Epithelial cell of esophagus (primary cell): ENCODE data around the gene GLIPR2.

Experiments used
- DNase-seq: peaks from one replicate; pipeline ENCODE4 v3.0.0; 2010; ENCODE audit warnings: low read depth
- H3K4me3 ChIP-seq: 2 replicates; pipeline ENCODE4 v1.5.1; 2011; ENCODE audit warnings: mild to moderate bottlenecking, low read length, control low read depth
- TF ChIP-seq, protein P1 (sequence below): IDR thresholded peaks from 2 replicates; pipeline ENCODE4 v1.5.1; 2011; ENCODE audit warnings: low read depth, mild to moderate bottlenecking, low read length, control low read depth, inconsistent platforms; ENCODE audit not compliant: insufficient read depth; ENCODE audit errors: missing control alignments

GLIPR2 gene

GRCh38 chr9:36138496-36138895, 2.0 kb downstream of the GLIPR2 start:
- TF ChIP-seq, protein P1, sequence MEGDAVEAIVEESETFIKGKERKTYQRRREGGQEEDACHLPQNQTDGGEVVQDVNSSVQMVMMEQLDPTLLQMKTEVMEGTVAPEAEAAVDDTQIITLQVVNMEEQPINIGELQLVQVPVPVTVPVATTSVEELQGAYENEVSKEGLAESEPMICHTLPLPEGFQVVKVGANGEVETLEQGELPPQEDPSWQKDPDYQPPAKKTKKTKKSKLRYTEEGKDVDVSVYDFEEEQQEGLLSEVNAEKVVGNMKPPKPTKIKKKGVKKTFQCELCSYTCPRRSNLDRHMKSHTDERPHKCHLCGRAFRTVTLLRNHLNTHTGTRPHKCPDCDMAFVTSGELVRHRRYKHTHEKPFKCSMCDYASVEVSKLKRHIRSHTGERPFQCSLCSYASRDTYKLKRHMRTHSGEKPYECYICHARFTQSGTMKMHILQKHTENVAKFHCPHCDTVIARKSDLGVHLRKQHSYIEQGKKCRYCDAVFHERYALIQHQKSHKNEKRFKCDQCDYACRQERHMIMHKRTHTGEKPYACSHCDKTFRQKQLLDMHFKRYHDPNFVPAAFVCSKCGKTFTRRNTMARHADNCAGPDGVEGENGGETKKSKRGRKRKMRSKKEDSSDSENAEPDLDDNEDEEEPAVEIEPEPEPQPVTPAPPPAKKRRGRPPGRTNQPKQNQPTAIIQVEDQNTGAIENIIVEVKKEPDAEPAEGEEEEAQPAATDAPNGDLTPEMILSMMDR: no peak
- no peak overlapping the region for H3K4me3 ChIP-seq

DNA sequence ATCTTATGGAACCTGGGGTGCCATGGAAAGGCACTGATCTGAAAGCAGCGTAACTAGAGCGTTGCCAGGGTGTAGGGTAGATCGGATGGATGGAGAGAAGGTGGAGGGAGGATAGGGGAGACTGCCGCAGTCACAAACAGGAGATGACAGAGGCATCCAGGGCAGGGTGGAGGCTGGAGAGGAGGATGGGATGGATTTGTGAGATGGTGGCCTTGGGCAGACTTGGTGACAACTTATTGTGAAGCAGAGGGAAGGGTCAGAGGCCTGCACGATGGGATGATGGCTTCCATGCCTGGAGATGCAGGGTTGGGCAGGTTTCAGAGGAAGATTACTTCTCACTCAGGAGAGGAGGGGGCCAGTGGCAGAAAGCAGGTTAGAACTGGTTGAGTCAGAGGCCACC, 2.4 kb downstream of the GLIPR2 start:
- H3K4me3 ChIP-seq: no peak overlapping the region
- TF ChIP-seq, protein P1: no peak
- no peak for DNase-seq

More at GRCh38 chr9:36138496-36138895, 2.0 kb downstream of the GLIPR2 start:
- DNase-seq: no peak

- no peak overlapping the region for H3K4me3 ChIP-seq
- no peak for DNase-seq
- TF ChIP-seq, protein P1: no peak
These were observed 3.9 kb downstream of the GLIPR2 start for GRCh38 chr9:36140086-36141084.

GRCh38 chr9:36141288-36141687, 4.8 kb downstream of the GLIPR2 start:
- TF ChIP-seq, protein P1: peak; percentile 38
- no peak overlapping the region for H3K4me3 ChIP-seq
- DNase-seq: peak; percentile 65

DNA sequence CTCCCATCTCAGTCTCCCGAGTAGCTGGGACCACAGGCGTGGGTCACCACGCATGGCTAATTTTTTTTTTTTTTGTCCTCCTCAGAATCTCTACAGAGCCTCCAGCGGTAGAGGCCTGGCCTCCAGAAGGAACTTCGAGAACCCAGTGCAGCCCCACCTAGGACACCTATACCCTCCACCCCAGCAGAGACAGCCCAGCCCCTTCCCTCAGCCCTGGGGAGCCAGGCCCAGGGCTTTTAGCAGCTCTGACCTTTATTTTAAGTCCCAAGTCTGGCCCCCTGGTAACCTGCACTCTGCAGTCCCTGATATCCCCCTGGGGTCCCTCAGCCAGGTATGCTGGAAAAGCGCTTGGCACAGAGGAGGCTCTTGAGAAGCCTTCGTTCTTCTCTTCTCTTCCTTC, 5.2 kb downstream of the GLIPR2 start:
- no peak overlapping the region for H3K4me3 ChIP-seq
- no peak for DNase-seq
- TF ChIP-seq, protein P1: no peak

DNA sequence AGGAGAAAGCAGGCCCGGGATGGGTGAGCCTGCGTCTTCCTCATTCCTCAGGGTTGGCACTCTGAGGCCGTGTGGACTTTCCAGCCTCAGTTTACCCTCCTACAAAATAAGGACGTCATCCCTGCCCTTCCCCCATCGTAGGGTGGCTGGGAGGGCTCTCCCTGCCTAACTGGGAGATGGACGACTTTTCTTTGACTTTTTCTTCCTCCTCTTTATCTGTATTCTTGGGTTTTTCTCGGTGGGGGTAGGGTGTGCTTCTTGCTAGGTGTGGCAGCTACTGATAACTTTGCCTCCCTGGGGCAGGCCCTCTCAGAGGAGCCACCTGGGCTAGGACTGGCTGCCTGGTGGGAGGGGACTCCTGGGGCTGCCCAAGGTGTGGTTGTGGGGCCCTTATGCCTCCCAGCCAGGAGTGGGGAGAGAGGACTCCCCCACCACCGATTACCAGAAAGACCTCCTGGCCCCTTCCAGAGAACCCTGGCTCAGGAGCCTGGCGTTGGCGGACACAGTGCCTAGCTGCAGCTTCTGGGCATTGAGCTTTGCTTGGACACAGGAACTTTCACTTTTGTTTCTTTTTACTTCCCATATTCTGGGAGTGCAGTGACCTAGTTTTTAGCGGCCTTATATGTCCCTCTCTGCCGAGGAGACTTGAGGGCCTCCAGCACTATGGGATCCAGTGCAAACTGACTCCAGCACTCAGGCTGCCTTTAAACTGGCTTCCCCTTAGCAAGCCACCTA, 6.1 kb downstream of the GLIPR2 start:
- DNase-seq: no peak
- H3K4me3 ChIP-seq: no peak overlapping the region
- TF ChIP-seq, protein P1: no peak
